PC-9 (cell line): ENCODE measurements around the gene SLC2A4RG. TPM values are rescaled to one million over a fixed set of nuclear protein-coding genes. Genes with fewer than 3 reads are reported as not detected.

ENCODE experiments used
- BruUV-seq: library from RNA; stranded (reverse); fragments of 400-500 nt; replicated peaks from 2 replicates; lab custom pipeline; 2021; lab: Mats Ljungman, UMichigan
- CTCF ChIA-PET: fragments of 300-600 bp; sonication (Branson Sonifier 250); formaldehyde crosslinking; loops from one replicate; lab custom pipeline; 2022; ENCODE audit warnings: antibody characterized with exemption; lab: Charles Lee
- POLR2A ChIA-PET: fragments of 300-600 bp; sonication (Branson Sonifier 250); formaldehyde crosslinking; loops from one replicate; lab custom pipeline; 2022; ENCODE audit warnings: antibody characterized with exemption; ENCODE audit not compliant: unreplicated experiment; lab: Charles Lee
- DNase-seq, 2 experiments: peaks; one replicate each; pipeline versions ENCODE4 v3.0.0 to v3.0.0-alpha.2; 2015 to 2022; ENCODE audit warnings: mixed read lengths in 1 of 2
- H2AFZ ChIP-seq: fragments of 200-600 bp; sonication (generic); 2 replicates; pipeline ENCODE4 v1.8.1; 2017; ENCODE audit warnings: antibody characterized with exemption
- H3F3A ChIP-seq: fragments of 200-600 bp; sonication (generic); 2 replicates; pipeline ENCODE4 v1.8.1; 2017; ENCODE audit warnings: antibody characterized with exemption, mild to moderate bottlenecking, low read depth; ENCODE audit not compliant: insufficient read depth
- H3K27ac ChIP-seq: fragments of 200-600 bp; sonication (generic); 2 replicates; pipeline ENCODE4 v1.6.1; 2016; ENCODE audit warnings: mixed run types
- H3K27me3 ChIP-seq: fragments of 200-600 bp; sonication (generic); 2 replicates; pipeline ENCODE4 v1.6.1; 2016; ENCODE audit warnings: low read depth, mixed run types; ENCODE audit not compliant: insufficient read depth
- H3K36me3 ChIP-seq: fragments of 200-600 bp; sonication (generic); 2 replicates; pipeline ENCODE4 v1.6.1; 2016; ENCODE audit warnings: low read depth, mixed run types
- H3K4me1 ChIP-seq: fragments of 200-600 bp; sonication (generic); replicated peaks from 2 replicates; pipeline ENCODE4 v1.6.1; 2016; ENCODE audit warnings: mixed run types; ENCODE audit not compliant: insufficient read depth
- H3K4me2 ChIP-seq: fragments of 200-600 bp; sonication (generic); 2 replicates; pipeline ENCODE4 v1.6.1; 2017; ENCODE audit warnings: mixed run types
- H3K4me3 ChIP-seq: fragments of 200-600 bp; sonication (generic); 2 replicates; pipeline ENCODE4 v1.6.1; 2016; ENCODE audit warnings: mixed run types
- H3K79me2 ChIP-seq: fragments of 200-600 bp; sonication (generic); 2 replicates; pipeline ENCODE4 v1.6.1; 2017; ENCODE audit warnings: low read depth, mixed run types
- H3K9me2 ChIP-seq: fragments of 200-600 bp; sonication (generic); 2 replicates; pipeline ENCODE4 v1.8.1; 2017; ENCODE audit warnings: mild to moderate bottlenecking; ENCODE audit not compliant: insufficient read depth
- H3K9me3 ChIP-seq: fragments of 200-600 bp; sonication (generic); 2 replicates; pipeline ENCODE4 v1.8.1; 2016; ENCODE audit warnings: low read depth; ENCODE audit not compliant: insufficient read depth
- H4K20me1 ChIP-seq: fragments of 200-600 bp; sonication (generic); 2 replicates; pipeline ENCODE4 v1.8.1; 2017; ENCODE audit not compliant: insufficient read depth
- CTCF ChIP-seq: fragments of 200-600 bp; sonication (generic); conservative IDR thresholded peaks from 2 replicates; pipeline ENCODE4 v1.6.1; 2017; ENCODE audit warnings: mixed run types, antibody characterized with exemption, mild to moderate bottlenecking, moderate library complexity
- EZH2 ChIP-seq: fragments of 200-600 bp; sonication (generic); IDR thresholded peaks from 2 replicates; pipeline ENCODE4 v1.8.0; 2017; ENCODE audit warnings: antibody characterized with exemption, low read depth
- intact Hi-C: fragments of 100-400 bp; cut with micrococcal nuclease; formaldehyde crosslinking; loops from one replicate; pipeline ENCODE4 v1.10.0; 2022; ENCODE audit not compliant: unreplicated experiment
- total RNA-seq: library from RNA; stranded (reverse); gene quantifications from 2 replicates; pipeline ENCODE4 v1.2.3, GENCODE V29; 2021

Gene SLC2A4RG
- total RNA-seq, 1 experiment from 2014 or later, result 167 TPM

- H3K4me1 ChIP-seq, result peaks cover 26% of the 10 kb centered on the region
- H3K36me3 ChIP-seq, result peaks cover 18% of the 10 kb centered on the region
- H2AFZ ChIP-seq, result no peak overlapping the region
- intact Hi-C loops, result no loop called here
- H3K4me3 ChIP-seq, result no peak overlapping the region
- H4K20me1 ChIP-seq, result 0 out of 2 replicates have a peak, but pooled peaks cover 3% of the 10 kb centered on the region
- CTCF ChIA-PET, result interaction anchor here (0.6 kb wide), 1 partner anchor 93 kb away, joined by 9 read pairs; no protein-coding TSS in a partner anchor
- H3K9me3 ChIP-seq, result no peaks in the 10 kb centered on the region
- no peaks in the 10 kb centered on the region for H3K9me2 ChIP-seq
- H3F3A ChIP-seq, result peaks cover 57% of the 10 kb centered on the region; the same call in 1 of the 2 replicates
- no peak for DNase-seq
- peaks cover 23% of the 10 kb centered on the region for H3K79me2 ChIP-seq
- H3K27ac ChIP-seq, result 0 out of 2 replicates have a peak overlapping the region, but pooled peaks have one; percentile 5
- H3K27me3 ChIP-seq, result no peaks in the 10 kb centered on the region
- BruUV-seq, result no TSS peak
- POLR2A ChIA-PET, result no interaction called here
- H3K4me2 ChIP-seq, result no peak overlapping the region
- TF ChIP-seq CTCF, result no peak
- TF ChIP-seq EZH2, result no peak
Measured at GRCh38 chr20:63701329-63702035, 38.1 kb upstream of the SLC2A4RG start.

- intact Hi-C loops, result no loop called here
- H2AFZ ChIP-seq, result no peak overlapping the region
- ChIA-PET CTCF (no interaction called here), POLR2A (interaction anchor here (0.6 kb wide), 1 partner anchor 73 kb away, joined by 3 read pairs; no protein-coding TSS in a partner anchor)
- TF ChIP-seq EZH2, result no peak
- H3K4me2 ChIP-seq, result no peak overlapping the region
- H3K9me2 ChIP-seq, result no peaks in the 10 kb centered on the region
- H3K79me2 ChIP-seq, result peaks cover 30% of the 10 kb centered on the region
- H3K27me3 ChIP-seq, result no peaks in the 10 kb centered on the region
- peaks cover 18% of the 10 kb centered on the region for H3K36me3 ChIP-seq
- peaks cover 53% of the 10 kb centered on the region; the same call in 1 of the 2 replicates for H3F3A ChIP-seq
- BruUV-seq, result no TSS peak
- DNase-seq, result no peak
- H3K4me1 ChIP-seq, result peaks cover 28% of the 10 kb centered on the region
- H4K20me1 ChIP-seq, result 0 out of 2 replicates have a peak, but pooled peaks cover 3% of the 10 kb centered on the region
- no peaks in the 10 kb centered on the region for H3K9me3 ChIP-seq
- H3K27ac ChIP-seq, result no peak overlapping the region
- no peak overlapping the region for H3K4me3 ChIP-seq
Measured at GRCh38 chr20:63702036-63702665, 37.4 kb upstream of the SLC2A4RG start.

- Histone ChIP-seq H3K79me2 (peaks cover 35% of the 10 kb centered on the region), H3K4me2 (no peak overlapping the region), H4K20me1 (no peaks in the 10 kb centered on the region), H2AFZ (no peak overlapping the region), H3K36me3 (peaks cover 18% of the 10 kb centered on the region), H3K4me3 (no peak overlapping the region), H3K9me3 (no peaks in the 10 kb centered on the region), H3F3A (peaks cover 46% of the 10 kb centered on the region; the same call in 1 of the 2 replicates), H3K27me3 (no peaks in the 10 kb centered on the region), H3K4me1 (peaks cover 28% of the 10 kb centered on the region), H3K27ac (no peak overlapping the region), H3K9me2 (no peaks in the 10 kb centered on the region)
- CTCF ChIA-PET, result no interaction called here
- POLR2A ChIA-PET, result interaction anchor here (0.6 kb wide), 1 partner anchor 73 kb away, joined by 3 read pairs; no protein-coding TSS in a partner anchor
- peak in 1 of 2 experiments; percentile 33 for DNase-seq
- intact Hi-C loops, result no loop called here
- TF ChIP-seq CTCF (no peak), EZH2 (no peak)
- no TSS peak for BruUV-seq
Measured at GRCh38 chr20:63702751-63703470, 36.7 kb upstream of the SLC2A4RG start.
